Endodermal cell (in vitro differentiated cells): ENCODE data around the gene ZNF234. TPM values are rescaled to one million over a fixed set of nuclear protein-coding genes. Genes with fewer than 3 reads are reported as not detected.

Experiments used
- DNase-seq: peaks from one replicate; pipeline ENCODE4 v3.0.0-alpha.2; 2017
- H3K27ac ChIP-seq: 2 replicates; pipeline ENCODE4 v1.5.1; 2013; ENCODE audit warnings: mild to moderate bottlenecking, low read depth, low read length, moderate library complexity
- H3K27me3 ChIP-seq: 2 replicates; pipeline ENCODE4 v1.6.1; 2013; ENCODE audit warnings: mild to moderate bottlenecking, low read length, moderate library complexity; ENCODE audit not compliant: insufficient read depth, control insufficient read depth, poor library complexity, severe bottlenecking
- H3K36me3 ChIP-seq: 2 replicates; pipeline ENCODE4 v1.7.0; 2013; ENCODE audit warnings: mild to moderate bottlenecking, low read length, moderate library complexity; ENCODE audit not compliant: control insufficient read depth, insufficient read depth
- H3K4me1 ChIP-seq: one replicate; pipeline ENCODE4 v1.7.0; 2013; ENCODE audit warnings: low read length; ENCODE audit not compliant: control insufficient read depth, insufficient read depth
- H3K4me3 ChIP-seq: 2 replicates; pipeline ENCODE4 v1.5.1; 2013; ENCODE audit warnings: mild to moderate bottlenecking, low read length, moderate library complexity
- H3K9ac ChIP-seq: 2 replicates; pipeline ENCODE4 v1.6.1; 2013; ENCODE audit warnings: mild to moderate bottlenecking, low read length, moderate library complexity; ENCODE audit not compliant: poor library complexity, severe bottlenecking; ENCODE audit errors: extremely low read depth
- H3K9me3 ChIP-seq: 2 replicates; pipeline ENCODE4 v1.6.1; 2013; ENCODE audit warnings: mild to moderate bottlenecking, low read length, moderate library complexity; ENCODE audit not compliant: control insufficient read depth
- H3K27ac Mint-ChIP-seq: 2 replicates; pipeline ENCODE4 v1.8.0; 2020; ENCODE audit warnings: mixed read lengths
- H3K27me3 Mint-ChIP-seq: 2 replicates; pipeline ENCODE4 v1.8.0; 2021; ENCODE audit warnings: mild to moderate bottlenecking, mixed read lengths; ENCODE audit not compliant: insufficient read depth
- H3K36me3 Mint-ChIP-seq: 2 replicates; pipeline ENCODE4 v1.8.0; 2020; ENCODE audit warnings: low read depth, mixed read lengths
- H3K4me1 Mint-ChIP-seq: 2 replicates; pipeline ENCODE4 v1.8.0; 2020; ENCODE audit warnings: mixed read lengths
- H3K4me3 Mint-ChIP-seq: 2 replicates; pipeline ENCODE4 v1.8.0; 2020; ENCODE audit warnings: mild to moderate bottlenecking, moderate library complexity, mixed read lengths
- H3K9me3 Mint-ChIP-seq: 2 replicates; pipeline ENCODE4 v1.8.0; 2020; ENCODE audit warnings: mild to moderate bottlenecking, mixed read lengths
- WGBS, 2 experiments: methylation state at CpG; one replicate each; pipeline versions ENCODE4 v1.1.5 to v1.1.7; 2013; ENCODE audit warnings: missing lambda C conversion rate in 2 of 2, mixed read lengths in 1 of 2; ENCODE audit not compliant: insufficient coverage in 1 of 2, insufficient read length in 1 of 2; 5-methylcytosine and 5-hydroxymethylcytosine counted together
- long read RNA-seq, 4 experiments: library from polyadenylated mRNA in 2 of 4; library from RNA in 1 of 4; library from capped mRNA in 1 of 4; stranded (forward) in 3 of 4; unstranded in 1 of 4; transcript quantifications; one replicate each; pipeline ENCODE4 v2.0.0, GENCODE V29; 2020 to 2021; ENCODE audit warnings: inconsistent platforms in 1 of 4
- polyA plus RNA-seq, 2 experiments: library from polyadenylated mRNA; stranded (reverse); fragments of 50-300 nt; gene quantifications; one replicate each; pipeline ENCODE4 v1.2.3, GENCODE V29; 2013
- total RNA-seq, 2 donors: library from RNA; stranded (reverse); fragmentation: NEBNext Ultra II Directional in 1 of 2; extraction: Animal tissue kit (Norgen Biotek cat#: 25700) in 1 of 2; gene quantifications; 2 replicates in 1 of 2; 3 replicates in 1 of 2; pipeline ENCODE4 v1.2.1, GENCODE V29; 2021
- TF ChIP-seq, protein P1 (sequence below): fragments of 200-600 bp; sonication (generic); conservative IDR thresholded peaks from 2 replicates; pipeline ENCODE4 v1.5.0; 2021; ENCODE audit warnings: antibody characterized with exemption, mild to moderate bottlenecking

ZNF234 gene
- total RNA-seq, result 10 to 100 TPM in 1 of 2 donors, 1 to 10 TPM in 1; 9.0 to 10.8 TPM
- 8.5 TPM for polyA plus RNA-seq (2013, experiment 1 of 2)
- polyA plus RNA-seq (2013, experiment 2 of 2), result 7.6 TPM
- long read RNA-seq, experiment 1, result 0 reads
- long read RNA-seq, experiment 2, full-length matches to known transcripts, result 8 of 11 reads
- long read RNA-seq, experiment 2, partial matches to known transcripts, result 1 of 11 reads
- long read RNA-seq, experiment 2, other reads (novel, unspliced or antisense), result 2 of 11 reads
- long read RNA-seq, experiment 3, full-length matches to known transcripts, result 21 of 29 reads
- long read RNA-seq, experiment 3, partial matches to known transcripts, result 3 of 29 reads
- long read RNA-seq, experiment 3, other reads (novel, unspliced or antisense), result 5 of 29 reads
- long read RNA-seq, experiment 4, partial matches to known transcripts, result 1 of 5 reads
- long read RNA-seq, experiment 4, other reads (novel, unspliced or antisense), result 2 of 5 reads

DNA sequence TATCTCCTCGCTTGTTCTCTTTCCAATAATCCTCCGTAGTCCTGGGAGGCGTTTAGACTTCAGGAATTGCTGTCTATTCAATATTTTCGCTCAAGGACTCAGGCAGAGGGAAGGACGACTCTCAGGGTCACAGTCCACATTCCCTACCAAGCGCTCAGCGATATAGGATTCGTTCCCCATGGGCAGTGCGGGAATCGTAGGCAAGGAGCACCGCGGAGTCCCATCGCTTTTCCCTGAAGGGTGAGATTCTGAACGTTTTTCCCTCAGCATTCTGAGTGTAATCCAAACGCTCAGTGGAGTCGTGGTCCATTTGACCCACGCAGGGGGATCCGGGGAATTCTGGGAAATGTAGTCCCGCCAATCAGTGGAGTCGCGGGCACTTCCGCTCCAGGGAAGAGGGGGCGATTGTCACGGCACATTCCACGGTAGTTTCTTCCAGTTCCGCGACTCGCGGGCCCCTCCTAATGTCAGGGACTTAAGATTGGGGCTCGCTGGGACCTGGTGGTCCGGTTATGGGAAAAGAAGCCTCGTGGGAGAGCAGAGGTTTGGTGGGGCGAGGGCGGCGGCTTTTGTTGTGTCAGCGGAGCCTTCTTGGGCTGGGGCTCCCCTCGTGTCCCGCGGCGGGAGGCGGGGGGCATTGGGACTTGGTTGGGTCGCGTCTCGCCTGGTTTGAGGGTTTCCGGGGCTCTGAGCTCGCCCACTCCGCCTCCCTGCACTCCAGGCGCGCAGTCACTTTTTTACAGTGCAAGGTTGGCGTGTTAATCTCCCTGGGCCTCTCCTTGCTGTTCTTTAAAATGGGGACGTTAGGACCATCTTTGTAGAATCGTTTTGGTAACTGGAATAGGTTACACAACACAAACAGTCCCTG, at the start of gene ZNF234:
ZNF234 (plus strand) TSS at position 364 of the 868 bp plus-strand sequence. CDS start 3,079 bp downstream, outside the sequence.
- TF ChIP-seq, protein P1, sequence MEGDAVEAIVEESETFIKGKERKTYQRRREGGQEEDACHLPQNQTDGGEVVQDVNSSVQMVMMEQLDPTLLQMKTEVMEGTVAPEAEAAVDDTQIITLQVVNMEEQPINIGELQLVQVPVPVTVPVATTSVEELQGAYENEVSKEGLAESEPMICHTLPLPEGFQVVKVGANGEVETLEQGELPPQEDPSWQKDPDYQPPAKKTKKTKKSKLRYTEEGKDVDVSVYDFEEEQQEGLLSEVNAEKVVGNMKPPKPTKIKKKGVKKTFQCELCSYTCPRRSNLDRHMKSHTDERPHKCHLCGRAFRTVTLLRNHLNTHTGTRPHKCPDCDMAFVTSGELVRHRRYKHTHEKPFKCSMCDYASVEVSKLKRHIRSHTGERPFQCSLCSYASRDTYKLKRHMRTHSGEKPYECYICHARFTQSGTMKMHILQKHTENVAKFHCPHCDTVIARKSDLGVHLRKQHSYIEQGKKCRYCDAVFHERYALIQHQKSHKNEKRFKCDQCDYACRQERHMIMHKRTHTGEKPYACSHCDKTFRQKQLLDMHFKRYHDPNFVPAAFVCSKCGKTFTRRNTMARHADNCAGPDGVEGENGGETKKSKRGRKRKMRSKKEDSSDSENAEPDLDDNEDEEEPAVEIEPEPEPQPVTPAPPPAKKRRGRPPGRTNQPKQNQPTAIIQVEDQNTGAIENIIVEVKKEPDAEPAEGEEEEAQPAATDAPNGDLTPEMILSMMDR, result no peak

DNA sequence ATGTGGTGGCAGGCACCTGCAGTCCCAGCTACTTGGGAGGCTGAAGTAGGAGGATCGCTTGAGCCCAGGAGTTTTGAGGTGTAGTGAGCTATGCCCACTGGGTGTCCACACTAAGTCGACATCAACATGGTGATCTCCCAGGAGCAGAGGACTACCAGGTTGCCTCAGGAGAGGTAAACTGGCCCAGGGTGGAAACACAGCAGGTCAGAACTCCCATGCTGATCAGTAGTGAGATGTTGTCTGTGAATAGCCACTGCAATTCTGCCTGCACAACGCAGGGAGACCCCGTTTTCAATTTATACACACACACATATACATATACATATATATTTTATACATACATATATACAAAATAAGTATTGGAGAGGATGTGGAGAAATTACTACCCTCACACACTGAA, 49.2 kb upstream of the ZNF234 start:
- Histone ChIP-seq H3K4me1 (no peaks in the 10 kb centered on the region), H3K36me3 (peaks cover 6% of the 10 kb centered on the region), H3K9me3 (no peaks in the 10 kb centered on the region), H3K9ac (no peak overlapping the region), H3K27ac (no peak overlapping the region), H3K27me3 (no peaks in the 10 kb centered on the region), H3K4me3 (no peak overlapping the region)
- H3K4me3 Mint-ChIP-seq, result no peak overlapping the region
- H3K36me3 Mint-ChIP-seq, result peaks cover 10% of the 10 kb centered on the region
- peaks cover 9% of the 10 kb centered on the region for H3K27me3 Mint-ChIP-seq
- H3K4me1 Mint-ChIP-seq, result peaks cover 5% of the 10 kb centered on the region
- TF ChIP-seq, protein P1, result no peak
- H3K9me3 Mint-ChIP-seq, result no peaks in the 10 kb centered on the region
- H3K27ac Mint-ChIP-seq, result no peak overlapping the region
- DNase-seq, result no peak
- 58 to 80% methylated on average over 2 of the region's 4 CpGs for WGBS, 2 experiments

More for the DNA sequence above, at the start of gene ZNF234:
- Mint-ChIP-seq H3K27me3 (no peaks in the 10 kb centered on the region), H3K9me3 (no peaks in the 10 kb centered on the region), H3K4me1 (peaks cover 8% of the 10 kb centered on the region), H3K36me3 (peaks cover 18% of the 10 kb centered on the region), H3K4me3 (peak within 1 kb of the TSS; percentile 90), H3K27ac (peak within 1 kb of the TSS; percentile 89)
- H3K9me3 ChIP-seq, result no peaks in the 10 kb centered on the region
- peak within 1 kb of the TSS; percentile 95 for H3K4me3 ChIP-seq
- H3K27me3 ChIP-seq, result no peaks in the 10 kb centered on the region
- no peak within 1 kb of the TSS for H3K27ac ChIP-seq
- peak; percentile 85 for DNase-seq
- H3K9ac ChIP-seq, result peak within 1 kb of the TSS; percentile 72
- H3K36me3 ChIP-seq, result peaks cover 12% of the 10 kb centered on the region
- WGBS, 2 experiments, result 1 to 3% methylated on average over 35 to 52 of the region's 52 CpGs
- no peaks in the 10 kb centered on the region for H3K4me1 ChIP-seq

DNA sequence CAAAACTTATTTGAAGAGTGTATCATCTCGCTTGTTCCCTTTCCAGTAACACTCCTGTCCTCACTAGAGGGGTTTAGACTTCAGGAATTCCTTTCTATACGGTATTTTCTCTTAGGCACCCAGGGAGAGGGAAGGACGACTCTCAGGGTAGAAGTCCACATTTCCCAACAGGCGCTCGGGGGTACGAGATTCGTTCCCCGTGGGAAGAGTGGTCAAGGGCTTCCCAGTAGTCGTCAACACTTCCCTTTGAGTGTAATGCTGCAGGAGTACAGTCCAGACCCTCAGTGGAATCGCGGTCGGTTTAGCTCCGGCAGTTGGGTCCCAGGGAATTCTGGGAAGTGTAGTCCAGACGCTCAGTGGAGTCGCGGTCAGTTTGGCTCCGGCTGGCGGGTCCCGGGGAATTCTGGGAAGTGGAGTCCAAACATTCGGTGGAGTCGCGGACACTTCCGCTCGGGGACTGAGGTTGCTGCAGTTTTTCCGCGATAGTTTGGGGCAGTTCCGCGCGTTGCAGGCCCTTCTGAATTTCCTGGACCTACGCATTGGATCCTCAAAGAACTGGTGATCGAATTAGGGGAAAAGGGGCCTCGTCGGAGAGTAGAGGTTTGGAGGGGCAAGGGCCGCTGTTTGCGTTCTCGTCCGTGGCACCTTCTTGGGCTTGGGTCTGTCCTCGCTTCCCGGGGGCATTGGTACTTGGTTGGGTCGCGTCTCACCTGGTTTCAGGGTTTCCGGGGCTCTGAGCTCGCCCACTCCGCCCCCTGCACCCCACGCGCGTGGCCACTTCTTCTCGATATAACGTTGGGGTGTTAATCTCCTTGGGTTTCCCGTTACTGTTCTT, 47.2 kb upstream of the ZNF234 start, which contains the start of gene ZNF224:
ZNF224 (plus strand) TSS at position 431 of the 835 bp plus-strand sequence. CDS start 3,513 bp downstream, outside the sequence.
- H3K27me3 Mint-ChIP-seq, result peaks cover 9% of the 10 kb centered on the region
- H3K9me3 Mint-ChIP-seq, result no peaks in the 10 kb centered on the region
- DNase-seq, result peak; percentile 96
- H3K36me3 Mint-ChIP-seq, result peaks cover 20% of the 10 kb centered on the region
- peak within 1 kb of the TSS; percentile 99 for H3K4me3 Mint-ChIP-seq
- no peak within 1 kb of the TSS for H3K27ac ChIP-seq
- H3K27ac Mint-ChIP-seq, result peak within 1 kb of the TSS; percentile 91
- whole genome bisulfite sequencing, 2 experiments, result 1% methylated on average over 25 to 50 of the region's 50 CpGs
- TF ChIP-seq, protein P1, result no peak
- H3K36me3 ChIP-seq, result peaks cover 22% of the 10 kb centered on the region
- H3K4me1 Mint-ChIP-seq, result peaks cover 5% of the 10 kb centered on the region
- H3K4me1 ChIP-seq, result no peaks in the 10 kb centered on the region
- H3K4me3 ChIP-seq, result peak within 1 kb of the TSS; percentile 96
- no peaks in the 10 kb centered on the region for H3K27me3 ChIP-seq
- H3K9me3 ChIP-seq, result no peaks in the 10 kb centered on the region
- H3K9ac ChIP-seq, result peak within 1 kb of the TSS; percentile 82
